Measurements from ENCODE around the gene BLVRB. TPM values are rescaled to one million over a fixed set of nuclear protein-coding genes. Genes with fewer than 3 reads are reported as not detected.
"Not testable (repeated sequence)": the region's sequence is repeated elsewhere in the genome, so short reads cannot be mapped to it uniquely, and the experiment has no call there.

BLVRB gene
- total RNA-seq, 4 donors from 2014 or later = 51.5 to 206 (median 115) TPM

DNA sequence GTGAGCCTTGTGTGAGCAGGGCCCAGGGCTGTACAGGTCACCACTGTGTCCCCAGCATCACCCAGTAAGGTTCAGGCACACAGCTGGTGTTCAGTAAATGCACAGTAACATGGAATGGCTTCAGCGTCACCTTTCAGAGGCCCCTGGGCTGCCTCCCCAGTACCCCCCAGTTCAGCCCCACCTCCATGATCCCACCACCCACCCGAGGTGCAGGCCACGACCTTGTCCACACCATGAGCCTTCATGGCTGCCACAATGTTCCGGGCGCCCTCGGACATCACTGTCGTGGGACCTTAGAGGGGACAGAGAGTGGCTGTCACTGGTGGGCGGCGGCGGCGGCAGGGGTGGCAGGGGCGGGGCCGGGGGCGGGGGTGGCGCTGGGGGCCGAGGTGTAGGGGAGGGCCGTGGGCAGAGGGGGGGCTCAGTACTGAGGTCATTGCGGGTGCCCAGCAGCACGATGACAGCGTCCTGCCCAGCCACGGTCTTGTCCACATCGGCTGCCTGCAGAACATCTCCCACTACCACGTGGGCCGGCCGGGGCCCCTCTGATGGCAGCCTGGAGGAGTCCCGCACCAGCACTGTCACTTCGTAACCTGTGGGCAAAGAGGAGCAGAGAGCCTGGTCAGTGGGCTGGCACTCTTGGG, 7.5 kb downstream of the BLVRB start:
- Histone ChIP-seq H3K36me3 (no peaks in the 10 kb centered on the region), H3K4me3 (no peak overlapping the region), H3K9me3 (no peaks in the 10 kb centered on the region), H3K4me1 (no peaks in the 10 kb centered on the region), H3K27me3 (no peaks in the 10 kb centered on the region), H3K27ac (no peak overlapping the region)
- intact Hi-C loops (cut with DNase I; ENCODE audit: low total_unique reads) = no loop called here
- DNase-seq = no peak
- TF ChIP-seq, protein P1, sequence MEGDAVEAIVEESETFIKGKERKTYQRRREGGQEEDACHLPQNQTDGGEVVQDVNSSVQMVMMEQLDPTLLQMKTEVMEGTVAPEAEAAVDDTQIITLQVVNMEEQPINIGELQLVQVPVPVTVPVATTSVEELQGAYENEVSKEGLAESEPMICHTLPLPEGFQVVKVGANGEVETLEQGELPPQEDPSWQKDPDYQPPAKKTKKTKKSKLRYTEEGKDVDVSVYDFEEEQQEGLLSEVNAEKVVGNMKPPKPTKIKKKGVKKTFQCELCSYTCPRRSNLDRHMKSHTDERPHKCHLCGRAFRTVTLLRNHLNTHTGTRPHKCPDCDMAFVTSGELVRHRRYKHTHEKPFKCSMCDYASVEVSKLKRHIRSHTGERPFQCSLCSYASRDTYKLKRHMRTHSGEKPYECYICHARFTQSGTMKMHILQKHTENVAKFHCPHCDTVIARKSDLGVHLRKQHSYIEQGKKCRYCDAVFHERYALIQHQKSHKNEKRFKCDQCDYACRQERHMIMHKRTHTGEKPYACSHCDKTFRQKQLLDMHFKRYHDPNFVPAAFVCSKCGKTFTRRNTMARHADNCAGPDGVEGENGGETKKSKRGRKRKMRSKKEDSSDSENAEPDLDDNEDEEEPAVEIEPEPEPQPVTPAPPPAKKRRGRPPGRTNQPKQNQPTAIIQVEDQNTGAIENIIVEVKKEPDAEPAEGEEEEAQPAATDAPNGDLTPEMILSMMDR (IDR thresholded peaks at IDR 0.05) = no peak
- no peak for TF ChIP-seq POLR2A (IDR thresholded peaks at IDR 0.05)

GRCh38 chr19:40457048-40457447, 8.5 kb downstream of the BLVRB start:
- Histone ChIP-seq H3K36me3 (no peaks in the 10 kb centered on the region), H3K27ac (no peak overlapping the region), H3K27me3 (no peaks in the 10 kb centered on the region), H3K4me3 (no peak overlapping the region), H3K4me1 (no peaks in the 10 kb centered on the region), H3K9me3 (no peaks in the 10 kb centered on the region)
- intact Hi-C loops (cut with DNase I; ENCODE audit: low total_unique reads) = no loop called here
- TF ChIP-seq POLR2A (IDR thresholded peaks at IDR 0.05) = no peak
- TF ChIP-seq, protein P1 (IDR thresholded peaks at IDR 0.05) = no peak
- no peak for DNase-seq

DNA sequence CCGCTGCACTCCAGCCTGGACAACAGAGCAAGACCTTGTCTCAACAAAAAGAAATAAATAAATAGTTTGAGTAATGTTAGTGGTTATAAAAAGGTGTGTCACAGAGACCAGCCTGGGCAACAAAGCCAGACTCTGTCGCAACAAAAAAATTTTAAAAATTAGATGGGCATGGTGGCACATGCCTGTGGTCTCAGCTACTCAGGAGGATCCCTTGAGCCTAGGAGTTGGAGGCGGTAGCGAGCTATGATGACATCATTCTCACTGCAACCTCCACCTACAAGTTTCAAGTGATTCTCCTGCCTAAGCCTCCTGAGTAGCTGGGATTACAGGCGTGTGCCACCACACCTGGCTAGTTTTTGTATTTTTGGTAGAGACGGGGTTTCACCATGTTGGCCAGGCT, 11.6 kb downstream of the BLVRB start:
- H3K9me3 ChIP-seq; DNase-seq; H3K27me3 ChIP-seq; H3K36me3 ChIP-seq; H3K4me3 ChIP-seq; H3K4me1 ChIP-seq; H3K27ac ChIP-seq; intact Hi-C loops (cut with DNase I; ENCODE audit: low total_unique reads): not testable (repeated sequence)

DNA sequence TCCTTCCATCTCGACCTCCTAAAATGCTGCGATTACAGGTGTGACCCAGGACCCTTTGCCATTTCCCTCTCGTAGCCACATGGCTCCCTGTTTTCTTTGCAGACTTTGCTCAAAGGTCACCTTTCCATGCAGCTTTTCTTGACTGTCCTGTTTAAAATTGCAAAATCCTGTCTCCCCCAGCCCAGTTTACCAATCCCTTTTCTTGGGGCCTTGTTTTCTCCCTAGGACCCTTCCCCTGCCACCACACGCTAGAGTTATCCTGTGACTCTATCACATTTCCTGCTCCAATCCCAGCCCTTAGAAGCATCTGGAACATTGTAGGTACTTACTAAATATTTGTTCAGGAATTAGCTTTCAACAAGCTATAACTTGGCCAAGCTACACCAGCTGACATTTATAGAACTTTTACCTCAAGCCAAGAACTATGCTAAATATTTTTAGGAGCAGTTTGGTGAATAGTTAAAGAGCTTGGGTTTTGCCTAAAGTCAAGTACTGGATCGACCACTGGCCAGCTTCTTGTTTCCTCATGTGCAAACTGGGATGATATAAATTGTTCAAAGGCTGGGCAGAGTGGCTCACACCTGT, 12.3 kb downstream of the BLVRB start:
- no peaks in the 10 kb centered on the region for H3K36me3 ChIP-seq
- H3K9me3 ChIP-seq = no peaks in the 10 kb centered on the region
- intact Hi-C loops (cut with DNase I; ENCODE audit: low total_unique reads) = no loop called here
- DNase-seq = no peak
- no peak overlapping the region for H3K4me3 ChIP-seq
- no peaks in the 10 kb centered on the region for H3K27me3 ChIP-seq
- H3K4me1 ChIP-seq = no peaks in the 10 kb centered on the region
- H3K27ac ChIP-seq = no peak overlapping the region
- TF ChIP-seq, protein P1 (IDR thresholded peaks at IDR 0.05) = no peak
- no peak for TF ChIP-seq POLR2A (IDR thresholded peaks at IDR 0.05)

DNA sequence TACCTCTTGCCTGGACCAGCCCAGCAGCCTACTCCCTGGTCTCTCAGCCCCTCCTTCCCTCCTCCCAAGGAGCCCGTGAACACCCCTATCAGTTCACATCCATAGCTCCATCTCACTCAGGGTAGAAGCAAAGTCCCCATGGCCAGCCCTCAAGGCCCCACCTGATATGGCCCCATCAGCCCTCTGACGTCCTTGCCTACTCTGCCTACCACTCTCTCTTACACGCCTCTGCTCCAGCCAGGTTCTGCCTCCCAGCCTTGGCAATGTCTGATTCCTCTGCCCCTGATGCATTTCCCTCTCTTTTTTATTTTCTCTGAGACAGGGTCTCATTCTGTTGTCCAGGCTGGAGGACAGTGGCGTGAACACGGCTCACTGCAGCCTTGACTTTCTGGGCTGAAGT, 13.5 kb downstream of the BLVRB start:
- Histone ChIP-seq H3K36me3 (no peaks in the 10 kb centered on the region), H3K4me1 (no peaks in the 10 kb centered on the region), H3K9me3 (no peaks in the 10 kb centered on the region), H3K27me3 (no peaks in the 10 kb centered on the region), H3K27ac (no peak overlapping the region), H3K4me3 (no peak overlapping the region)
- no peak for TF ChIP-seq POLR2A (IDR thresholded peaks at IDR 0.05)
- DNase-seq = no peak
- intact Hi-C loops (cut with DNase I; ENCODE audit: low total_unique reads) = no loop called here

- no peak overlapping the region for H3K27ac ChIP-seq
- no peak for DNase-seq
- TF ChIP-seq POLR2A (IDR thresholded peaks at IDR 0.05) = no peak
- H3K36me3 ChIP-seq = no peaks in the 10 kb centered on the region
- H3K4me1 ChIP-seq = no peaks in the 10 kb centered on the region
- H3K9me3 ChIP-seq = no peaks in the 10 kb centered on the region
- intact Hi-C loops (cut with DNase I; ENCODE audit: low total_unique reads) = no loop called here
- H3K4me3 ChIP-seq = no peak overlapping the region
- no peaks in the 10 kb centered on the region for H3K27me3 ChIP-seq
These were observed 14.9 kb downstream of the BLVRB start for GRCh38 chr19:40450664-40451063.

Measured in uterus (tissue), 4 donors.